GM23248 (cell line): ENCODE results near the gene APH1A. TPM values are rescaled to one million over a fixed set of nuclear protein-coding genes. Genes with fewer than 3 reads are reported as not detected.
A peak's percentile ranks its signal among the peaks of the same experiment; 100 is the strongest.

Source experiments
- DNase-seq: peaks from one replicate; pipeline ENCODE4 v3.0.0-alpha.2; 2015
- H2AFZ ChIP-seq: fragments of 200-600 bp; sonication (generic); 2 replicates; pipeline ENCODE4 v1.6.1; 2016; ENCODE audit warnings: antibody characterized with exemption
- H3F3A ChIP-seq: fragments of 200-600 bp; sonication (generic); 2 replicates; pipeline ENCODE4 v1.6.1; 2016; ENCODE audit warnings: mild to moderate bottlenecking, antibody characterized with exemption, mixed run types; ENCODE audit not compliant: insufficient read depth
- H3K27ac ChIP-seq: fragments of 200-600 bp; sonication (generic); 2 replicates; pipeline ENCODE4 v1.5.1; 2016; ENCODE audit warnings: mild to moderate bottlenecking
- H3K27me3 ChIP-seq: fragments of 200-600 bp; sonication (generic); replicated peaks from 2 replicates; pipeline ENCODE4 v1.6.1; 2016; ENCODE audit warnings: mild to moderate bottlenecking; ENCODE audit not compliant: insufficient read depth
- H3K36me3 ChIP-seq: fragments of 200-600 bp; sonication (generic); 2 replicates; pipeline ENCODE4 v1.6.1; 2016; ENCODE audit warnings: low read depth, mild to moderate bottlenecking
- H3K4me1 ChIP-seq: fragments of 200-600 bp; sonication (generic); 2 replicates; pipeline ENCODE4 v1.6.1; 2016; ENCODE audit warnings: mild to moderate bottlenecking; ENCODE audit not compliant: insufficient read depth
- H3K4me2 ChIP-seq: fragments of 200-600 bp; sonication (generic); one replicate; pipeline ENCODE4 v1.6.1; 2016; ENCODE audit warnings: mild to moderate bottlenecking; ENCODE audit not compliant: unreplicated experiment
- H3K4me3 ChIP-seq: fragments of 200-600 bp; sonication (generic); 2 replicates; pipeline ENCODE4 v1.5.1; 2016; ENCODE audit warnings: mild to moderate bottlenecking
- H3K79me2 ChIP-seq: fragments of 200-600 bp; sonication (generic); 2 replicates; pipeline ENCODE4 v1.6.1; 2016; ENCODE audit warnings: mild to moderate bottlenecking; ENCODE audit not compliant: insufficient read depth
- H3K9ac ChIP-seq: fragments of 200-600 bp; sonication (generic); 2 replicates; pipeline ENCODE4 v1.6.1; 2016; ENCODE audit warnings: mild to moderate bottlenecking
- H3K9me2 ChIP-seq: fragments of 200-600 bp; sonication (generic); 2 replicates; pipeline ENCODE4 v1.6.1; 2016; ENCODE audit warnings: mixed run types, mild to moderate bottlenecking, moderate library complexity; ENCODE audit not compliant: insufficient read depth
- H3K9me3 ChIP-seq: fragments of 200-600 bp; sonication (generic); one replicate; pipeline ENCODE4 v1.6.1; 2017; ENCODE audit warnings: low read depth
- H4K20me1 ChIP-seq: fragments of 200-600 bp; sonication (generic); 2 replicates; pipeline ENCODE4 v1.6.0; 2016; ENCODE audit not compliant: insufficient read depth
- EZH2 ChIP-seq: fragments of 200-600 bp; sonication (generic); IDR thresholded peaks from 2 replicates; pipeline ENCODE4 v1.6.1; 2018; ENCODE audit warnings: antibody characterized with exemption, mild to moderate bottlenecking; ENCODE audit not compliant: insufficient read depth, poor library complexity, severe bottlenecking
- EZH2phosphoT487 ChIP-seq: fragments of 200-600 bp; sonication (generic); IDR thresholded peaks from 2 replicates; pipeline ENCODE4 v1.6.1; 2018; ENCODE audit warnings: antibody characterized with exemption, moderate library complexity, mild to moderate bottlenecking, low read depth; ENCODE audit not compliant: insufficient read depth
- WGBS, 2 experiments: methylation state at CpG; one replicate each; pipeline ENCODE4 v1.1.6; 2015 to 2017; ENCODE audit warnings: low lambda C conversion rate in 2 of 2, low coverage in 1 of 2; ENCODE audit errors: missing lambda C conversion rate in 2 of 2; 5-methylcytosine and 5-hydroxymethylcytosine counted together
- in situ Hi-C: fragments of 300-500 bp; cut with MboI; formaldehyde crosslinking; loops from 2 replicates; pipeline ENCODE4 v1.15.0; 2020
- polyA plus RNA-seq: library from polyadenylated mRNA; unstranded; fragments of >200 nt; fragmentation: Nextera tagmentation; extraction: Ambion mirVana; gene quantifications from 2 replicates; pipeline ENCODE4 v1.2.1, GENCODE V29; 2016
- total RNA-seq: library from RNA; depleted of rRNA; stranded (reverse); fragments of >200 nt; shearing (Covaris generic); gene quantifications from 2 replicates; pipeline ENCODE4 v1.2.3, GENCODE V29; 2014

Gene APH1A
- total and polyA plus RNA-seq, 2 experiments from 2014 or later = 32.4 to 104 TPM

GRCh38 chr1:150273311-150273710 is 4.5 kb upstream of the APH1A start:
- Histone ChIP-seq H2AFZ (peak overlapping the region; percentile 75), H3K27ac (no peak overlapping the region)

GRCh38 chr1:150271291-150271959 is 2.6 kb upstream of the APH1A start:
- TF ChIP-seq EZH2phosphoT487 = no peak
- no peak for TF ChIP-seq EZH2
- H3K4me2 ChIP-seq = no peak overlapping the region
- no peaks in the 10 kb centered on the region for H3K36me3 ChIP-seq
- no peak overlapping the region for H3K4me3 ChIP-seq
- H3K4me1 ChIP-seq = peaks cover 7% of the 10 kb centered on the region; the same call in 1 of the 2 replicates
- H3K9ac ChIP-seq = no peak overlapping the region
- 93 to 95% methylated on average over 7 of the region's 7 CpGs for WGBS, 2 experiments
- no peaks in the 10 kb centered on the region for H3F3A ChIP-seq
- no peaks in the 10 kb centered on the region for H3K27me3 ChIP-seq
- DNase-seq = no peak
- no peaks in the 10 kb centered on the region for H3K9me2 ChIP-seq
- no peaks in the 10 kb centered on the region for H3K9me3 ChIP-seq
- no peak overlapping the region for H2AFZ ChIP-seq
- H4K20me1 ChIP-seq = no peaks in the 10 kb centered on the region
- in situ Hi-C loops = no loop called here
- H3K79me2 ChIP-seq = peaks cover 24% of the 10 kb centered on the region
- H3K27ac ChIP-seq = no peak overlapping the region

More at GRCh38 chr1:150273311-150273710, 4.5 kb upstream of the APH1A start:
- TF ChIP-seq EZH2 (no peak), EZH2phosphoT487 (no peak)
- H3K79me2 ChIP-seq = peaks cover 5% of the 10 kb centered on the region
- in situ Hi-C loops = no loop called here
- DNase-seq = no peak
- no peaks in the 10 kb centered on the region for H3K27me3 ChIP-seq
- H3K9me3 ChIP-seq = no peaks in the 10 kb centered on the region
- 0 out of 2 replicates have a peak, but pooled peaks cover 2% of the 10 kb centered on the region for H3K4me1 ChIP-seq
- no peak overlapping the region for H3K4me2 ChIP-seq
- no peaks in the 10 kb centered on the region for H3K9me2 ChIP-seq
- no peaks in the 10 kb centered on the region for H3F3A ChIP-seq
- no peak overlapping the region for H3K9ac ChIP-seq
- 83 to 97% methylated on average over 1 of the region's 1 CpG for WGBS, 2 experiments
- H4K20me1 ChIP-seq = no peaks in the 10 kb centered on the region
- H3K36me3 ChIP-seq = no peaks in the 10 kb centered on the region
- H3K4me3 ChIP-seq = no peak overlapping the region

GRCh38 chr1:150269451-150269850 is 635 bp upstream of the APH1A start:
- Histone ChIP-seq H3F3A (no peaks in the 10 kb centered on the region), H3K4me2 (peak overlapping the region; percentile 97), H4K20me1 (no peaks in the 10 kb centered on the region), H3K27ac (peak overlapping the region; percentile 42), H2AFZ (peak overlapping the region; percentile 86), H3K4me3 (peak overlapping the region; percentile 100), H3K9me2 (no peaks in the 10 kb centered on the region), H3K27me3 (no peaks in the 10 kb centered on the region), H3K79me2 (peaks cover 31% of the 10 kb centered on the region), H3K9me3 (no peaks in the 10 kb centered on the region), H3K4me1 (peaks cover 7% of the 10 kb centered on the region; the same call in 1 of the 2 replicates), H3K36me3 (0 out of 2 replicates have a peak, but pooled peaks cover 10% of the 10 kb centered on the region), H3K9ac (peak overlapping the region; percentile 99)
- WGBS, 2 experiments = 51 to 53% methylated on average over 10 of the region's 10 CpGs
- in situ Hi-C loops = no loop called here
- TF ChIP-seq EZH2 (no peak), EZH2phosphoT487 (no peak)
- DNase-seq = no peak

GRCh38 chr1:150268340-150268704 is 494 bp downstream of the APH1A start:
- peak overlapping the region; percentile 74 for H3K27ac ChIP-seq
- H3K9me2 ChIP-seq = no peaks in the 10 kb centered on the region
- H4K20me1 ChIP-seq = no peaks in the 10 kb centered on the region
- peaks cover 7% of the 10 kb centered on the region; the same call in 1 of the 2 replicates for H3K4me1 ChIP-seq
- peak overlapping the region; percentile 86 for H2AFZ ChIP-seq
- DNase-seq = peak; percentile 71
- peaks cover 31% of the 10 kb centered on the region for H3K79me2 ChIP-seq
- no peaks in the 10 kb centered on the region for H3K27me3 ChIP-seq
- 0 out of 2 replicates have a peak, but pooled peaks cover 10% of the 10 kb centered on the region for H3K36me3 ChIP-seq
- WGBS, 2 experiments = 1% methylated on average over 21 of the region's 21 CpGs
- no peaks in the 10 kb centered on the region for H3K9me3 ChIP-seq
- peak overlapping the region; percentile 100 for H3K4me3 ChIP-seq
- H3K9ac ChIP-seq = peak overlapping the region; percentile 99
- H3F3A ChIP-seq = no peaks in the 10 kb centered on the region
- TF ChIP-seq EZH2 (no peak), EZH2phosphoT487 (no peak)
- peak overlapping the region; percentile 97 for H3K4me2 ChIP-seq
- in situ Hi-C loops = no loop called here
